Activated CD8-positive, alpha-beta memory T cell treated with anti-CD3 and anti-CD28 coated beads for 36 hours (primary cell): Measurements from ENCODE around the gene WDR44. TPM values are rescaled to one million over a fixed set of nuclear protein-coding genes. Genes with fewer than 3 reads are reported as not detected.

Experiments
- CTCF ChIA-PET: fragments of 350-600 bp; sonication (Branson Sonifier 250); formaldehyde crosslinking; loops from one replicate; lab custom pipeline; 2021; ENCODE audit warnings: antibody characterized with exemption; lab: Charles Lee
- POLR2A ChIA-PET: fragments of 350-600 bp; sonication (Branson Sonifier 250); formaldehyde crosslinking; loops from one replicate; lab custom pipeline; 2021; ENCODE audit warnings: antibody characterized with exemption; lab: Charles Lee
- total RNA-seq, 2 experiments: library from RNA; stranded (reverse); gene quantifications; one replicate each; pipeline ENCODE4 v1.2.3, GENCODE V29; 2021

Gene WDR44
- total RNA-seq, 2 experiments from 2014 or later = 10.3 to 12.0 TPM

DNA sequence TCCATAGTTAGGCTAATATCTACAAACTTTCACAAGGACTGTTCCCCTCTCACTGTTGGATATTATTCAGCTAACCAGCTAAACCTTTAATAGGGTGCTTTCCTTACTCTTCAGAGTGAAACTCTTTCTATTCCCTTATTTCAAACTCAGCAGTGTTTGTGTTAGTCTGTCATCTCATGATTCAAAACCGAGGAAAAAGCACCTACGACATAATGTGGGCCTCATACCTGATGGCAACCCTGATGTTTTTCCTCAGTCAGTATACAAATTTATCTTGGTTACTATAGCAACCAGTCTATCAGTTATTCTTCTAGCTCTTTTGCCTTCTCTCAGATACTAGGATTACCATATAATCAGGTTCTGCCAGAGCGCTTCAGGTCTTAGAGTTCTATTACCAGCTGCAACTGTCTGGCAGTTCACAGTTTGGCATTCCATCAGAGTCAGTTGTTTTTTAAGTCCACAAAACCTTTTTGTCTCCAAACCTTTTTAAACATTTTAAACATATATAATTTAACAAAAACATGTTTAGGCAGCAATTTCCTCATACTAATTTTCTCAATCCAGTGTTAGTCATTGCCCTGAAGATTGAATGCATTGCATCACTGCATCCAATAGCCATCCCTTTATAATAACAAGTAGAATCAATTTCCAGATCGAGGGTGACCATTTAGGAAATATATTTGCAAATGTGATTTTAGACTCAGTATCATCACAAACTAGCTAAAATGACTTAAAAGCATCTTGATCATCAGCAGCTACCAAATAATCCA is 7.4 kb downstream of the WDR44 start:
- ChIA-PET POLR2A (no interaction called here), CTCF (no interaction called here)

DNA sequence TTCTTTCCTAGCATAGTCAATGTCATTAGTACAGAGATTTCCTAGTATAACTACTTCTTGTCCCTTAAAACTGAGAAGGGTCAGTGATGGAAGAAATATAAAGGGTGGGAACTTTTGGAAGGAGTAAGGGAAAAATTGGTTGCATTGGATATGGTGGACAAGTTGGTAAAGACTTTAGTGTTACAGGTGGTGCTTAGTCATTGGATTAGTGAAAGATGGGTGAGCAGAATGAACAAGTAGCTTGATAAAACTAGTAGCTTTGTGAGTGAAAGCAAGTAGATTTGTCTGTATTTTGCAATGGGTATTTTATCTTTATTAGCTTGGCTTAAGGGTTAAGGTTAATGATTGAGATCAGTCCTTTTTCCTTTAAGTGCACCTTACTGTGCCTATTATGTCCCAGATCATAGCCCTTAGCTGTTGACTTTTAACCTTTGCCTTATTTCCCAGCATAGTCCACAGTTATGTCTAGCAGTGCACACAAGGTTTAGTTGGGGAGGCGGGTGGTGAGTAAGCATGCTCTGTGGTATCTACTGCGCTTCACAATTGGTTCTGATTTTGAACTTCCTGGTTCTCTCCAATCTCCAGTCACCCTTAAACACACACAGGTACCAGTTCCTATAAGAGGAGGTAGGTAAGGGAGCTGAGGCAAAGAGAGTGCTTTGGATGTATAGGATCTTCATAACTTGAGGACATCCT is 9.5 kb downstream of the WDR44 start:
- POLR2A ChIA-PET = no interaction called here
- CTCF ChIA-PET = no interaction called here

DNA sequence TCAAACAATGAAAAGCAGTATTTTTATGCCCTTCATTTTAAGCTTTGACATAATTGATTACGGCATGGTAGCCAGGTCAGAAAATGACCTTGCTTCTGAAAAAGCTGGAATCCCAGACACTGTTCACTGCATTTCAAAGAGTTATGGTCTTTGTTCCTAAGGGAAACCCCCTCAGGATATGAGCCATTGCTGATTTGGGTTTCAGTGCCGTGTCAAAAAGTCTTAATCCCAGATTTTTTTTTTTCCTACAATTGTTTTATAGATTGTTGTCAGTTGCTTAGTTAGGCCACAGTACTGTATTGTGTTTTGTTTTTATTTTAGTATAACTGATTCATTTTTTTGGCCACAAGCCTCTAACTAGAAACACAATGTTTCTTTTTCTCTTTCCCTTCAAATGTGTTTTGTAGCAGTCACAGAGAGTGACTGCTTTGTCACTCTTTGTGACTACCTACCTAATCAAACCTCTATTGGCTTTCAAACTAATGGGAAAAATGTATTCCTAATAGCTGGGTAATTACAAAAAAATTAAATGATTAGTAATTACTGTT is 10.3 kb downstream of the WDR44 start:
- CTCF ChIA-PET = no interaction called here
- POLR2A ChIA-PET = no interaction called here

DNA sequence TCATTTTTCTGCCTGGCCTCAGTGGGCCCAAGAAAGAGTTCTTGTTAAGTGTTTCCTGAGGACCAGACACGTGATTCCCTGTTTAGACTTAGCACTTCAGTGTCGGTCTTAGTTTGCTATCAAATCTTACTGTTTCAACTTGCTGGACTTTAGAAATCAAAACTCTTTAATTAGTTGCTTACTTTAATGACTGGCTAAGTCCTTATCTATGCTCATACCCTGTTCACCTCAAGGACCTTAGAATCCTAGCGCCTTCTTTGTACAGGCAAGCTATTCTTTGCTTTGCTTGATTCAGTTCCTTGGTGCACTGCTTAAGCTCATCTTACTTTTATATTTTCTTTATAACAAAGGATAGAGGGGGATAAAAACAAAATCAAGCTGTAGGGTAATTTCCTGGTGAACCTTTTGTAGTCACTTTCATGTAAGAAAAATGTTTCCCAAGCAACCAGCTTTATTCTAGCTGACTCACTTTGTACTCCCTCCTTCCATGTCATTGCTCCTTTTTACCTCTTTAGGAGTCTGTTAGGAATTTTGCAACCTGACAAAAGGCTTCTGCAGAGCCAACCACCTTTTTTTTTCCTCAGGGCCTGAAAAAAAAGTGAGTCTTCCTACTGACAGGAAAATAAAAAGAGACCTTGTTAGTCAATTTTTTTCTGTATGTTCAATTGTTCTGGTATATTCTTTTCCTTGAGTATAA is 14.7 kb downstream of the WDR44 start:
- CTCF ChIA-PET = no interaction called here
- POLR2A ChIA-PET = no interaction called here

DNA sequence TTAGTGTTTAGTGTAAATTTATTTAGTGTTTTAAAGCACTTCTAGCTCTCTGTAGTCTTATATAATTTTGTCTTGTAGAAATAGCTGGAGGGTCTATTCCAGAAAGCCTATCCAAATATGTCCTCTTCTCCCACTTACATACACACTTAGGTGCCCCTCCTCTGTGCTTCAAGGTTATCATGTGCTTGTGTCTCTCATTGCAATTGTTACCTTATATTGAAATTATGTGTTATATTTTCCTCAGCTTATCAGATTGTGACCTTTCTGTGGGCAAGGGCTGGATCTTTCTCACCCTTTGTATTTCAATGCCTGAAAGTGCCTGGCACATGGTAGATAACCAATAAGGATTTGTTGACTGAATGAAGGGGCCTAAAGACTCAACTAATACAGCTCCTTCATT is 18.4 kb downstream of the WDR44 start:
- ChIA-PET CTCF (no interaction called here), POLR2A (no interaction called here)

DNA sequence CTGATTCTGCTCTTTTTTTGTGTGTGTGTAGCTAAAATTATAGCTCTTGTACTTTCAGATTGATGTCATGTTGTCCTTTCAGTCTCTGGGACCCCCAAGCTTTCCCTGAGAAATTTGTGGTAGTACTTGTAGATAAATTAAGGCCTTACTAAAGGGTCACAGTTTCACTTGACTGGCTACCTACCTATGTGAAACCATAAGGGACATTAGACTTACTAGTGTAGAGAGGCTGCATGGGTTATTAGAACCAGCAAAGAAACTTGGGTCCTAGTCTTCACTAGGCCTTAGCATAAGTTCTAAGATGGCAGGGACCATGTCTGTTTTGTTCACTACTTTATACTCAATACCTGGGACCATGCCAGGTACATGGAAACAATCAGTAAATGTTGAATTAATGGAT is 21.4 kb downstream of the WDR44 start:
- ChIA-PET CTCF (no interaction called here), POLR2A (no interaction called here)

DNA sequence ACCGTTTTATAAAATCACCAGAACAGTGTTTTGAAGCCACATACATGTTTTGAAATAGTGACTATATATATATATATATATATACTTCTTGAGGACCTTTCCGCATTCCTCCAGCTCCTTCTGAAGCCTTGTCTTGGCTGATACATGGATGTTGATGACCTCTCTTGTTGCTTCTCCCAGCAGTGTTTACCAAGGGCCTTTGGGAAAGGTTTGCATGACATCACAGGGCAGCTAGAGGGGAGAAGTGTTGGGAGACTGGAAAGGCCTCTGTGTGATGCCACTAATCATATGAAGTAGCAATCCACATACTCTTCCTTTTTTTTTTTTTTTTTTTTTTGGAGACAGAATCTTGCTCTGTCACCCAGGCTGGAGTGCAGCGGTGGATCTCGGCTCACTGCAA is 22.5 kb downstream of the WDR44 start:
- POLR2A ChIA-PET = no interaction called here

DNA sequence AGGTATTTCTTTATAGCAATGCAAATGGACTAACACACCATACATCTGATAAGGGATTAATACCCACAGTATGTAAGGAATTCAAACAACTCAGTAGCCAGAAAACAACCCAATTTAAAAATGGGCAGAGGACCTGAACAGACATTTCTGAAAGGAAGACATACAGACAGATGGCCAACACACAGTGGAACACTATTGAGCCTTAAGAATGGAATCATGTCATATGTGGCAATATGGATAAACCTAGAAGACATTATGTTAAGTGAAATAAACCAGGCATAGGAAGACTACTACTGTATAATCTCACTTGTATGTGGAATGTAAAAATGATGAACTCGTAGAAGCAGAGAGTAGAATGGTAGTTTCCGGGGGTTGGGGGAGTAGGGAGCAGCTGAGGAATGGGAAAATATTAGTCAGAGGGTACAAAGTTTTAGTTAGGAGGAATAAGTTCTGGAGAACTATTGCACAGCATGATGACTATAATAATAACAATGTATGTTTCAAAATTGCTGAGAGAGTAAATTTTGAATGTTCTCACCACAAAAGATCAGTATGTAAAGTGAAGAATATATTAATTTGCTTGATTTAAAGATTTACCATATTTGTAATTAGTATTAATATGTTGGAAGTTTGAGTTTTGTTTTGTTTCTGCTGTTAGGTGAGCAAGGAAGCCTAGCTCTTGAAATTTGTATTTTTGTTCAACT is 25.2 kb downstream of the WDR44 start:
- CTCF ChIA-PET = no interaction called here
- POLR2A ChIA-PET = no interaction called here

More for the DNA sequence above, 22.5 kb downstream of the WDR44 start:
- CTCF ChIA-PET = no interaction called here

DNA sequence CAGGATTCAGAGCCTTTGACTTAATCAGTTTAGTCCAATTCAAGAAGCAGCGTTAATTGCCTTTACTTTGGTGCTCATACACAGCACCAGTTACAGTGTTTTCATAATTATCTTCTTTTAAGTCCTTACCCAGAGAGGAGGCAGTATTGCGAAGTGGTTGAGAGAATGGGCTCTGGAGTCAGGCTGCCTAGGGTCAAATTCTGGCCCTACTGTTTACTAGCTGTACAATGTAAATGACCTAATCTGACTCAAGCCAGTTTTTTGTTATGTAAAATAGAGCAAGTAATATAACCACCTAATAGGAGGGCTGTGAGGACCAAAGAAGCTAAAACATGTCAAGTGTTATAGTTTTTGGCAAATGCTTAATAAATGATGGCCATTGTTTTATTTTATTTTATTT is 27.6 kb downstream of the WDR44 start:
- ChIA-PET POLR2A (interaction anchor here (0.6 kb wide), 1 partner anchor 25 kb away, joined by 3 read pairs; no protein-coding TSS in a partner anchor), CTCF (no interaction called here)

DNA sequence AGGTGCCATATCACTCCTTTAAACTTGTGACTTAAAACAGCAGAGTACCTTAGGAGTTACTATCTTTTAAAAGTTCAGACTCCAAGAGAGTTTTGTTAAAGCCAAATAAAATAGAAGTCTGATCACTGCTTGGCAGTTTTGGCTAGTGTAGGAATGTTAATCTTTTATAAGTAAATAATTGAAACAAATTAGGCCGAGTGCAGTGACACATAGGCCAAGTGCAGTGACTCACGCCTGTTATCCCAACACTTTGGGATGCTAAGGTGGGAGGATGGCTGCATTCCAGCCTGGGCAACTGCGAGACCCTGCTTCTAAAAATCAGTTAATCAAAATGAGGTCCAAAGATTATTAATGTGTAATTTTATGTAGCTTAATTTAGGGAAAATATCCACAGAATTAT is 37.2 kb downstream of the WDR44 start:
- CTCF ChIA-PET = interaction anchor here (0.7 kb wide), 1 partner anchor 326 kb away, joined by 3 read pairs; no protein-coding TSS in a partner anchor
- POLR2A ChIA-PET = no interaction called here

DNA sequence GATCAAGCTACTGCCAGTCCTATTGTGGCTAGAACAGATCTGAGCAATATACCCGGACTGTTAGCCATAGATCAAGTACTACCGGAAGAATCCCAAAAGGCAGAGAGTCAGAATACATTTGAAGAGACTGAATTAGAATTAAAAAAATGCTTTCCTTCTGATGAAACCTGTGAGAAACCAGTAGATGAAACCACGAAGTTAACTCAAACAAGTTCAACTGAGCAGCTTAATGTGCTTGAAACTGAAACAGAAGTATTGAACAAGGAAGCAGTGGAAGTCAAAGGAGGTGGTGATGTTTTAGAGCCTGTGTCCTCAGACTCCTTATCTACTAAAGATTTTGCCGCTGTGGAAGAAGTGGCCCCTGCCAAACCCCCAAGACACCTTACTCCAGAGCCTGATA is 46.8 kb downstream of the WDR44 start:
- CTCF ChIA-PET = no interaction called here
- POLR2A ChIA-PET = no interaction called here

DNA sequence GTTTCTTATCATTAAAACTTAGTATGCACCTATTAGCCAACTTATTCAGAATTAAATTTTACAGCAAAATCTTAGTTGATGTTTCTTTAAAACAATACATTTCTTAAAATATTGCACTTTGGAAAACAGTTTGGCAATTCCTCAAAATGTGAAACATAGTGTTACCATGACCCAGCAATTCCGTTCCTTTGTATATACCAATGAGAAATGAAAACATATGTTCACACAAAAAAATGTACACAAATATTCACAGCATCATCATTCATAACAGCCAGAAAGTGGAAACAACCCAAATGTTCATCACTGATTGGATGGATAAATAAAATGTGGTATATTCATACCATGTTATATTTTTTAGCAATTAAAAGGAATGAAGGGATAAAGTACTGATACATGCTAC is 50.2 kb downstream of the WDR44 start:
- POLR2A ChIA-PET = no interaction called here
- CTCF ChIA-PET = no interaction called here

DNA sequence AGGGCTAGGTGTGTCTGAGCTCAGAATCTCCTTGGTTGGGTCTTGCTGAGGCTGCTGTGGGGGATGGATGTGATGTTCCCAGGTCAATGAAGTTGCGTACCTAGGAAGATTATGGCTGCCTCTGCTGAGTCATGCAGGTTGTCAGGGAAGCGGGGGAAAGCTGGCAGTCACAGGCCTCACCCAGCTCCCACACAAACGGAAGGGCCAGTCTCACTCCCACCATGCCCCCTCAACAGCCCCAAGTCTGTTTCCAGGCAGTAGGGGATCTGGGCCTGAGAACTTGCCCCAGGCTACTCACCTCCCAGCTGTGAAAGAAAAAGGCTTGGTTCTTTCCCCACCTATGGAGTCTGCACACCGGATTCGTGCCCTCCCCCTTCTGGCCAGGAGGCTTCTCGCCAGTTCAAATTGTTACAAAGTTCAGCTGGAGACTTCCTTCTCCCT is 72.9 kb downstream of the WDR44 start:
- ChIA-PET CTCF (interaction anchor here (0.6 kb wide), 1 partner anchor 51 kb away, joined by 5 read pairs; no protein-coding TSS in a partner anchor), POLR2A (no interaction called here)

DNA sequence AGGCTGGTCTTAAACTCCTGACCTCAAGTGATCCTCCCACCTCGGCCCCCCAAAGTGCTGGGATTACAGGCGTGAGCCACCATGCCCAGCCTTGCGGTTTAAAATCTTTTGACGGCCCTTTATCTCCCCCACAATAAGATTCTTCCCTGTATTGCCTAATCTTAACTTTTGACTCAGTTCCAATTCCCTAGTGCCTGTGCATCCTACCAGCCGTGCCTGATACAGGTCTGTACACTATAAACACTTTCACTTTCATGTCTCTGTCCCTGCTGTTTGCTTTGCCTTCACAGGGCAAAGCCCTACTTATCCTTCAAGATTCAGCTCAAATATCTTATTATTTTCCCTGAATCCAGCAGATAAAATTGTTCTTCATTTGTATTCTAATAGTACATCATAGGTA is 74.6 kb downstream of the WDR44 start:
- CTCF ChIA-PET = no interaction called here
- POLR2A ChIA-PET = no interaction called here

DNA sequence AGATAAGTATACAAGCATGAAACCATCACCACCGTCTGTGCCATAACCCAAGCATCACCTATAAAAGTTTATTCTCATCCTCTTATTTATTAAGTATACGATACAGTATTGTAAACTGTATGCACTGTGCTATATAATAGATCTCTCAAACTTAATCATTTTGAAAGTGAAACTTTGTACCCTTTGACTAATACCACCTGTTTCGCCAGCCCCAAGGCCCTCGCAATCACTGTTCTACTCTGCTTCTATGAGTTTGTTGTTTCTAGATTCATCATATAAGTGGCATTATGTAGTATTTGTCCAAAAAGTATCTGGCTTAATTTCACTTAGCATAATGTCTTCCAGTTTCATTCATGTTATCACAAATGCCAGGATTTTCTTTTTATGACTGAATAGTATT is 77.7 kb downstream of the WDR44 start:
- ChIA-PET CTCF (no interaction called here), POLR2A (no interaction called here)

DNA sequence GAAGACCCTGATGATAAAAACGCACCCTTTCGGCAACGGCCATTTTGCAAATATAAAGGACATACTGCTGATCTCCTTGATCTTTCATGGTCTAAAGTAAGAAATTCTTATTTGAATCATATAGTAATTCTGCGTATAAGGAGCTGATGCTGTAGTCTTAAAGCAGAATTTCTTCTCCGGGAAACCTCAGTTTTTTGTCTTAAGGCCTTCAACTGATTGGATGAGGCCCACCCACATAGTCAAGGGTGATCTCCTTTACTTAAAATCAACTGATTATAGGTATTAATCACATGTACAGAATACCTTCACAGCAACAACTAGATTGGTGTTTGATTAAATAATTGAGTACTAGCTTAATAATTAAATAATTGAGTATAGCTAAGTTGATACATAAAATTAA is 86.9 kb downstream of the WDR44 start:
- ChIA-PET CTCF (no interaction called here), POLR2A (no interaction called here)

DNA sequence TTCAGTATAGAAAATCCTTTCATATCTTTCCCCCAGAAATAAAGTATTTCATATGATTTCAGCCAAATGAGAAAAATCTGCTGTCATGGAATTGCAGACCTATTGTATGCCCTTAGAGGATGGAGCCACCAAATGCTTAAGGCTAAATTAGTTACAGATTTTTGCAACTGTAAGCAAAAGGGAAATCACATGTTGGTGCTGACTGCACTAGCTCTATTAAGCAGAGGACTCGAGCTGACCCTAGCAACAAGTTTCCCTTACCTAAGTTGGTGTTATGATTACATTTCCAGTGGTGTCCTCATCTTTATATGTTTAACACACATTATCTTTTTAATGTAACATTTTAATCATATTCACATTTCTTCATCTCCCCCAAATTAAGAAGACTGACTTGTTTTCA is 91.4 kb downstream of the WDR44 start:
- CTCF ChIA-PET = no interaction called here
- POLR2A ChIA-PET = no interaction called here

DNA sequence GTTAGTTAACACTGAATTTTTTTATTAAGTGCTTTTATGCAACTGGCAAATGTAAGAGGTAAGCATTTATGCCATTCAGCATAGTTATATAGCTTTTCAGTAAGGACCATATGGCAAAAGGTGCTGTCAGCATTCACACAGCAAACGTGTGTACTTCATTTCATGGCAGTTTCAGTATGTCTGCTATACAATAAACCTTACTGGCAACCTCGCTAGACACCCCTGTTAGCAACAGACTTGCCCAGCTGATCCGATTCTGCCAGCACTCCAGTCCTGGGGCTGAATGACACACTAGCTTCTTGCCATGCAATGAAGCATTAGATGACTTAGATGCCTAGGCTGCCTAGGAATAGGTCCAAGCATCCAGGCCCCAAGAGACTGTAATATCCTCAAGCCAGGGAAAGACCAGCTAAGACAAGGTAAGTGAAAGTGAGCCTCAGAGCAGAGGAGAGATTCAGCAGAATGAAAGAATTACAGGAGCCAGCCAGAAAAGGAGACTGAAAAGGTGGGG is 102.4 kb downstream of the WDR44 start:
- CTCF ChIA-PET = no interaction called here
- POLR2A ChIA-PET = no interaction called here

DNA sequence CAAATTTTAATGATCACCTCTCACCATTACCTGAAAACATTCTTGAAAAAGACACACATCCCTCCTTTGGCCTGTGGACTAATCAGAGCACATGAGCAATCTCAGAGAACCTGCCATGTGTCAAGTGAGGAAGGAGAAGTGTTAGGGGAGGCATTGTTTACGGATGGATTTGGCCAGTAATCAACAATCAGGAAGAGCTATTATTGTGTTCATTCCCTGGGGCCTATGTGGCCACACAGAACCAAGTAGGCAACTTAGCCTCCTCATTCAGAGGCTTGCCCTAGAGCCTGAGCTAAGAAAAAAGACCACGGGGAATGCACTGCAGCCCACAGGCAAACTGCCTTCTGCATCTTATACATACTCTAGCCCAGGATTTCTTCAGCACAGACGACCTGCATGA is 109.1 kb downstream of the WDR44 start:
- POLR2A ChIA-PET = no interaction called here
- CTCF ChIA-PET = no interaction called here
